B cell (primary cell): ENCODE data around the gene BEST1.

ENCODE experiments used
- EZH2 ChIP-seq: IDR thresholded peaks from 2 replicates; pipeline ENCODE4 v1.6.1; 2012; ENCODE audit warnings: borderline replicate concordance, low read depth, mild to moderate bottlenecking, moderate library complexity, low read length; ENCODE audit not compliant: insufficient read depth, poor library complexity, severe bottlenecking
- TF ChIP-seq, protein P1 (sequence below): fragments of 200-600 bp; IDR thresholded peaks from one replicate; pipeline ENCODE4 v1.8.0; 2022; ENCODE audit warnings: antibody characterized with exemption, mild to moderate bottlenecking

DNA sequence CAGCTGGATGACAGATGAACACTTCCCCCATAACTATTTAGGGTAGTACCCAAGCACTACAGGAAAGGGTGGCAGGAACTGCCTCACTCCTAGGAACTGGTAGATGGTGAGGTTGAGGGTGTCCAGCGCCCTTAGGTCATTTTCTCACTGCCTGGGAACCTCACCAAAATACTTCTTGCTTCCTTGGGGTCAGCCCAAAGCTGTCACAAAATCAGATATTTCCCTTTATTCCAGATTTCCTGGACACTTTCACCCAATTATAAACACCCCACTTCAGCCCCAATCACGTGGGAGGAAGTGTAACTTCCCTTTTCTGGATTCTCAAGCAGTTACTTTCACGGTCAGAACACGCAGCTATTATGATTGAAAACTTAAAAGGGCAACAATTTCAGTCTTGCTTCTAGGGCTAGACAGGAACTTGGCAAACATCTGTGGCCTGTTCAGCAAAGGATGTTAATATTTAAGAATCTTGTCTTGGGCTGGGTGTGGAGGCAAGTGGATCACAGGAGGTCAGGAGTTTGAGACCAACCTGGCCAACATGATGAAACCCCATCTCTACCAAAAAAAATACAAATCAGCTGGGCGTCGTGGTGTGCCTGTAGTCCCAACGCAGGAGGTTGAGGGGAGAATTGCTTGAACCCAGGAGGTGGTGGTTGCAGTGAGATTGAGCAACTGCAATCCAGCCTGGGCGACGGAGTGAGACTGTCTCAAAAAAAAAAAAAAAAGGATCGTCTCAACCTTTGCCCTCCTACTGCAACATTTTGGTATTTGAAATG, 13.3 kb downstream of the BEST1 start:
- TF ChIP-seq, protein P1, sequence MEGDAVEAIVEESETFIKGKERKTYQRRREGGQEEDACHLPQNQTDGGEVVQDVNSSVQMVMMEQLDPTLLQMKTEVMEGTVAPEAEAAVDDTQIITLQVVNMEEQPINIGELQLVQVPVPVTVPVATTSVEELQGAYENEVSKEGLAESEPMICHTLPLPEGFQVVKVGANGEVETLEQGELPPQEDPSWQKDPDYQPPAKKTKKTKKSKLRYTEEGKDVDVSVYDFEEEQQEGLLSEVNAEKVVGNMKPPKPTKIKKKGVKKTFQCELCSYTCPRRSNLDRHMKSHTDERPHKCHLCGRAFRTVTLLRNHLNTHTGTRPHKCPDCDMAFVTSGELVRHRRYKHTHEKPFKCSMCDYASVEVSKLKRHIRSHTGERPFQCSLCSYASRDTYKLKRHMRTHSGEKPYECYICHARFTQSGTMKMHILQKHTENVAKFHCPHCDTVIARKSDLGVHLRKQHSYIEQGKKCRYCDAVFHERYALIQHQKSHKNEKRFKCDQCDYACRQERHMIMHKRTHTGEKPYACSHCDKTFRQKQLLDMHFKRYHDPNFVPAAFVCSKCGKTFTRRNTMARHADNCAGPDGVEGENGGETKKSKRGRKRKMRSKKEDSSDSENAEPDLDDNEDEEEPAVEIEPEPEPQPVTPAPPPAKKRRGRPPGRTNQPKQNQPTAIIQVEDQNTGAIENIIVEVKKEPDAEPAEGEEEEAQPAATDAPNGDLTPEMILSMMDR = no peak
- no peak for TF ChIP-seq EZH2
